Hepatic stellate cell (primary cell): ENCODE measurements around the gene LECT2.

Experiments
- DNase-seq: peaks from one replicate; pipeline ENCODE4 v3.0.0; 2011; ENCODE audit warnings: low spot score

LECT2 gene

DNA sequence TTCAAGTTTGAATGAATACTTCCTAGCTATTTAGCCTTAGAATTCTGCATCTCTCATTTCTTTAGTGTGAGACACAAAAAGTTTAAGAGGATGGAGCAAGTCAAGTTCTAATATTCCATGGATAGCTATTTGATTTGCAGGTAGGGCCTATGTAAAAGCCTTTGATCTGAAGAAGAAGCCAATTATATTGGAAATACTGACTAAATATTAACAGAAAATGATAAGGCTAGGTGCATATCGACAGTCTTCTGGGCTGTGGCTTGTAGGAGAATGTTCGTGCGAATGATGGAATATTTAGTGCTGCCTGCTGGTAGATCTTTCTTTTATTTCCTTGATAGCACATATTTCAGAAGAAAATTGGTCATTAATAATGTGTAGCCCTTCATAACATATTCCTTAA lies at the start of gene LECT2:
TSS of gene LECT2 (minus strand) at position 85 of the 400 bp plus-strand sequence. CDS start 150 bp downstream, outside the sequence.
- no peak for DNase-seq

- DNase-seq = no peak
Measured at GRCh38 chr5:136004436-136004835, 49.7 kb upstream of the LECT2 start.

DNA sequence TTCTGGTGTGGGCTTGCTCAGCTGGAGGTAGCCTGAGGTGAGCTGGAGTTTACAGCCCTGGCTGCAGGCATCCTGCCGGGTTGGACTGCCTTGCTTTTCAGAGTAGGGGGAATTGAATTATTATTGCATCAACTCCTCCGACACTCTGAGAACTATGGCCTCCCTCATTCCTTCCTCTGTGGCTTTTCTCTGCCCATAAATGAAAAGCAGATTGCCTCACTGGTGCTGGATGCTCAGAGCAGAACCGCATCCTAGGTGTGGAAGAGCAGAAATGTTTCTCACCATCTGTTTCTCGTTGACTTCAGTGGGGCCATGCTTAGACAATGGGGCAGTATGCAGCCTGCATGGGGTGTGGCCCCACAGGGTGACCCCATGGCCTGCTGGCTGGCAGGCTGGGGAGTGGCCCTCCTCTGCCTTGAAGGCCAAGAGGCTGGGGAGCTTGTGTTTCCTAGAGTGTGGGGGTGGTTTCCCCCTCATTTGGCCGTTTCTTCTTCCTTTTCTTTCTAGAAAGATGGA lies 46.7 kb upstream of the LECT2 start:
- no peak for DNase-seq

DNA sequence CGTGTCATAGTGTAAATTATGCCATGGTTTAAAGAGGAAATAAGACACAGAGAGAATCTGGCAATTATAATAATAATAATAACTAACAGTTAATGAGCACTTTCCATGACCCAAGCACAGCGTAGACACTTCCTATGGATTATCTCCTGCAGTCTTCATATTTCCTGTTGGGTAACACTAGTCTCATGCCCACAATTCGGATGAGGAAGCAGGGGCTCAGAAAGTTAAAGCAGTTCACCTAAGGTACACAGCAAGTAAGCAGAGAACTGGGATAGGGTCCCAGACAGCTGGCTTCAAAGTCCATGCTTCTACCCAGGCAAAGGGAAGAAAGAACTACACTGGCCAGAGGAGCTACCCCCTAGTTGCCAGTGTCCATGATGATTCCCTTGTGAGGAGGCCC lies 46.1 kb upstream of the LECT2 start:
- DNase-seq = no peak

DNA sequence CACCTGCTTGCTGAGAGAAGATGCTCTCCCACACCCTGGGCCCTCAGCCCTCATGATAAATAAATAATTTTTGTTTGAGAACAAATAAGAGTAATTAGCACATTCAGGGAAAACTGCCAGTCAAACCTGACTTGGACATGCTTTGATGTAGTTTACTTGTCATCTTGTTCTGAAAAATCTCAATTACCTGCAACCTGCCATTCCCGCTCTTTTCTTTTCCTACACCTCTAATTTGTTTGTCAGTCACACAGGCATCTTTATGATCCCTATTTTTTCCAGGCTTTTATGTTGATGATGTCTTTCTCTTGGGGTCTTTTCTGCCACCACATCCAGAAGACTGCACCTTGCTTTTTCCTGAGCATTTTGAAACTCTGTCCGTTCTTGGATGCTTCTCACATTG lies 45.4 kb upstream of the LECT2 start:
- no peak for DNase-seq

DNA sequence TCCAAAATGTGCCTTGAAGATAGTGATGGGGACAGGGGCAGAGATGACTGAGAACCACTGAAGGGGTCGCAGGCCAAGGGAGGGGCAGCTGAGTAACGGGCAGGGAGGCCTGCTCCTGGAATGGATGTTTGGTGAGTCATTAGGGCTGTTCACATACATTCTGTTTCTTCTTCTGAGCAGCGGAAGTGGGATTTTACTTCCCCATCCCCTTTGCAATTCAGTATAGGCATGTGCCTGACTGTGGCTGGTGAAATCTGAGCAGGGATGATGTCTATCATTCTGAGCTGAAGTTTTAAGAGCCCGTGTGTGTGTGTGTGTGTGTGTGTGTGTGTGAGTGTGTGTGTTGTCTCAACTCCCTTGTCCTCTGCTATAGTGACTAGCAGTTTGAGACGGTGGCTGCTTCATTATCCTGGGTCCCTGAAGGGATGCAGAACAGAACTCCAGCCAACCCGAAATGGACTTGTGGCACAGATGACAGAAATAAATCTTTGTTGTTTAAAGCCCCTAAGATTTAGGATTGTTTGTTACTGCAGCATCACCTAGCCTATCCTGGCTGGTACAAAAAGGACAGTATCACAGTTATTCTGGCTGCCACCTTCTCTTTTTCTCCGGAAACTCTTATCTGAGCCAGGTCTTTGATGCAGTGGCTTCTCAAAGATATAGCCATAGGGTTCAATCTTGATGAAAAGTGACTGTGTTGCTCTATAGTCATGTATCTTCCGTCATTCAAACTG lies 44.8 kb upstream of the LECT2 start:
- peak; percentile 63 for DNase-seq

- DNase-seq = no peak
Measured at GRCh38 chr5:135998889-135999288, 44.1 kb upstream of the LECT2 start.

DNA sequence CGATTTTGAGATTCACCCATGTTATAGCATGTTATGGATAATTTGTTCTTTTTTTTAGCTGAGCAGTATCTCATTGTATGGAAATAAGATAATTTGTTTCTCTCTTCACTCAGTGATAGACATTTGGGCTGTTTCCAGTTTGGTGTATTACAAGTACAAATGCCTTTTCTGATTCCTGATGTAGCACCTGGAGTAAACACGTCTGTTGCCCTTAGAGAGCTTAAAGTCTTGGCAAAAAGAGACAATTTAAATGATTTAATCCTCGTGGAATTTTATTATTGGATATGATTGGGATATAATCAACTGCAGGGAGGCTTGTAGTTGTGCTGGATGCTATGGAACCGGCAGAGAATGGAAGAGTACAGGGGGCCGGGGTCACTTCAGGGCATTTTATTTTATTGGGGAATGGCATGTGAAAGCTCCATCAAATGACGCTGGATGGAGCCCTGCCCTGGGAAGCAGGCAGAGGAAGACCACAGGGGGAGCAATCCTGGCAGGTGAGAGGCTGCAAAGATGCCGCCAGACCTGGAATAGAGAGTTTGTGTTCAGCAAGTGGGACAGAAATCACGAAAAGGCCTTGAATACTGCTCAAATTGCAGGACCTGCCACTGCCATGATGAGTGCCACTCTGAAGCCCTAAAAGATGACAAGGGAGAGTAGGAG lies 43.0 kb upstream of the LECT2 start:
- no peak for DNase-seq

DNA sequence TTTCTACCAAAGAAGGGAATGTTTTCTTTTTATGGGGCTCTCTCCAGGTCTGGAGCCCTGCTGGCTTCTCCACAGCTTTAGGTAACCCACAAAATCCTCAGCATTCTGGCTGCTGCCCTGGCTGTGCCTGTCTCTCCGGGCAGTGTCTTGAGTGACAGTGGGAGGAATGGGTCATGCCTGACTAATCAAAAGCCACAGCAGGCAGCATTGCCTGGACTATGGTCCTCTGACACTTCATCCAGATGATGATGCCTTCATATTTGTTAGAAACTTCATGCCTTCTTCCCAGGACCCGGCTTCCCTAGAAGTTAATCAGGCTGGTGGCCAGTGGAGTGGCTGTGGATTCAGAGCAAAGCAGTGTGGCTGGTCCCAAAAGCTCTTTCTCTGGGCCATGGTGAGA lies 41.8 kb upstream of the LECT2 start:
- peak; percentile 51 for DNase-seq

DNA sequence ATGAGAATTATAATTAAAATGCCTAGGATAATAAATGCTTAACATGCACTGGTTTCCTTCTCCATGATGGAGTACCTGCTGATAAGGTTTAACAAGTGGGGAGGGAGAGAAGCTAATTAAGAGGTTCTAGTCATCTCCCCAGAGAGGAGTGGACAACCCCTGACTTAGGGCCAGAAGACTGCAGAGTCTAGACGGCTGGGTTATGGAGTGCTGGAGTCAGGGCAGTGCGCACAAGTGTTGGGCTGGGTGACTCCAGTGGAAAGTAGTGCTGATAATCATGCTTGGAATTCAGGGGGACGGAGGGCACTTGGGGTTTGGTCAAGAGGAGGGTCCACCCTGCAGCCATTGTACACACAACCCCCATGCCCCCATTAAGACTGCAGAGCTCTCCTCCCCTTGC lies 41.2 kb upstream of the LECT2 start:
- no peak for DNase-seq

DNA sequence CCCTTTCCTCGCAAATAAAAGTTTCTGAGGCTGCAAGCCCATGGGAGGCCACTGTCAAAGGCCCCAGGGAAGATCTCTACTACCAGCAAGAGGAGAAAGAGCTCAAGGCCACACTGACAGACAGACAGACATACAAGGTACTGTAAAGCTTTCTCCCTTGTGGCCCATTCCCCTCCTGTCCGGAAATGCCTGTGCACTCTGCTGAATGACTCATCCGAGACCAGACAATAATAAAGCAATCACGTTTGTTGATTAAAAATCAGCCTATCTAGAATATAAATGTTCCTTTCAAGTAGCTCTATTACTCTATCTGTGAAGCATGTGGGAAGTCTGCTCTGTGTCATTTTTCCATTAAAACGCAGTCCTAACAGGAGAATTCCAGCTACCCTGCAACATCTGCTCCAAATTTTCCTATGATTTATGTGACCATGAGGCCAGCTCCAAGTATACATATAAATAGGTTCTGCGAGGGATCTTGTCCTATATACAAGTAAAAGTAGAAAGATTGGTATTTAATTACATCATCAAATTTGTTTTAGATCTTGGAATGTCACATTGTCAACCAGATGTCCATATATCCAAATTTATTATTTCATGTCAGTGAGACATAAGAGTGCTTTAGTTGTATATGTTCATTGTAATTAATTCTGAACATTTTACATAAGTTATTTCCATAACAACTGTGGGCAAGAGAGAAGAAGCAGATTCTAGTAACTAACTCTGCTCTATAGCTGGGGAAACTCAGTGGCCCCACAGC lies 39.3 kb upstream of the LECT2 start:
- no peak for DNase-seq

DNA sequence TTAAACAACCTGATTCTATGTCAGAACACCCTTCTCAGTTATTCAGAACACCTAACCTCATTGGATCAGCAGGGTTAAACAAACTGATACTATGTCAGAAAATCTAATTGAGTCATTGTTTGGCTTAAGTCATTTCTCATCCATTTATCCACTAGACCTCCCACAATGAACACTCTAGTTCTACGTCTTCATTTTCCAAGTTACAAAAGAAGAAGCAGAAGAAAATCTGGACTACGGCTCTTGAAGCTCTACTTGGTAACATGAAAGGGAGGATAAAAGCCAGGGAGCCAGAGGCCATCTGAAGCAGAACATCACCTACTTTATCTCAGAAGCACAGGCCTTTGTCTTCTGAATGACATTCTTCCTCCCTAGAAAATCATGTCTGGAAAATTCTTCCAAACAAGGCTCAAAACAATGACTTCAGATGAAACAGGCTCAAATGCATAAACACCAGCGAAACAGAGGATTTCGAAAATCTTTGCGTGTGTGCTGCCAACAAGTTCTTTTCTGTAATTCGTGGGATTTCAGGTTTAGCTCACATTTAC lies 38.6 kb upstream of the LECT2 start:
- DNase-seq = no peak

- no peak for DNase-seq
Measured at GRCh38 chr5:135991429-135991828, 36.6 kb upstream of the LECT2 start.

DNA sequence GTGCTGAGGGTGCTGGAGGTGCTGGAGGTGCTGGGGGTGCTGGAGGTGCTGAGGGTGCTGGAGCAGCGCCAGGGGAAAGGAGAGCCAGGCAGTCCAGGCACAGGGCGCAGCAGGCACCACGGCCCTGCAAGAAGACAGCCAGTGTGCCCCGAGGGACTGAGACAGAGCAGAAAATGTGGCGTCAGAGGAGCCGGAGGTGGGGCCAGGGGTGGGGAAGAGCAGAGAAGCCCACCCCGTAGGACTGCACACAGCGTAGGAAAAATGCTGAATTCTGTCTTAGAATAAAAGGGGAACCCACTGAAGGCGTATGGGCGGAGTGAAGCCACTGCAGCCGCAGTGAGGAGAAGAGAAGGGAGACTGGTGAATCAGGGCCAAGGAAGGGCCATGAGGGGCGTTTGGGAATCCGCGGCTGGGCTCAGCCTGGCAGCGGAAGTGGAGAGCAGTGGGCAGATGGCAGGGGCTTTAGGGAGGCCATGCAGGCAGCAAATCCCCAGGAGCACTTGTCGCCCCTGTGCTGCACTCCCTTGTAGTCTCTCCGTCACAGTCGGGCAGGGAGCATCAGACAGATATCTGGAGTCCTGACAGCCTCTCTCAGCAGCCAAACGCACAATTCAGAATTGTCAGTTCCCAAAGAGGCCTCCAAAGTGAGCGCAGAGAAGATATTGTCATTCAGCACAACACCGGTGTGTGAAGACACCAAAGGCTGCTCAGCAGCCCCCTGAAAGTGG lies 35.9 kb upstream of the LECT2 start:
- no peak for DNase-seq

DNA sequence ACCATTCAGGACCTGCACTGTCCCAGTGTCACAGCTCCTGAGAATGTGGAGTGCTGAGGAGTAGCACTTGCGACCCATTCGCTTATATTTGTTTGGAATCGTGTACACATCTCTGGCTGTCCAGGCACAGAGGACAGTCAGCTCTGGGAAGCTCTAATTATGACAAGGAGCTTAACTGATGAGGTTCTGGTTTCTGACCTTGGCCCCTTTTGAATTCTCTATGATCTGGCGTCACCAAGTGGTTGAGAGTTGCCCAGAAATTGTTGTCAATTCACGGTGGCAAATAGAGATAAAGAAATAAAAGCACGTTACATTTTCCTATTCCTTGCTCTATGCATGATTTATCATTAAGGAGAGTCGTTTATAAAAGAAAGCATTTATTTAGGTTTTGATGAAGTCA lies 34.9 kb upstream of the LECT2 start:
- DNase-seq = no peak

- DNase-seq = no peak
Measured at GRCh38 chr5:135988546-135988945, 33.8 kb upstream of the LECT2 start.

DNA sequence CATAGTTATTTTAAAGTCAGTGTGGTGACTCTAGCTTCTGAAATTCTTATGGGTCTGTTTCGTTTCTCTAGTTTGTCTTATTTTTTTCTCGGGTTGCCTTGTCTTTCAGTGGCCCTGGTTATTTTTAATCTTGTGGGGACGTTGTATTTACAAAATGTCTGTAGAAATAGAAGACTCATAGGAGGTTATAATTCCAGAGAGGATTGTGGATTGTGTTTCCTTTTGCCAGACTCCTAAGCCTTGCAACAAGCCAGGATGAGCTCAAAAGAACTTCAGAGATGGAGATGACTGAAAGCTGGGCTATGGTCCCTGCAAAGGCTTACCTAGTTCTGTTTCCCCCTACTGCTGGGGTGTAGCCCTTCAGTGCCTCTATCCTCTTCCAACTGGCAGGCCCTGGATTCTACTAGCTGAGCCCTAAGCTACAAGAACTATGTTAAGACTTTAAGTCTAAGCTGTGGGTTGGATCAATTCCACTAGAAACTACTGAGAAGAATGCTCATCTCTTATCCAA lies 32.2 kb upstream of the LECT2 start:
- DNase-seq = peak; percentile 58

DNA sequence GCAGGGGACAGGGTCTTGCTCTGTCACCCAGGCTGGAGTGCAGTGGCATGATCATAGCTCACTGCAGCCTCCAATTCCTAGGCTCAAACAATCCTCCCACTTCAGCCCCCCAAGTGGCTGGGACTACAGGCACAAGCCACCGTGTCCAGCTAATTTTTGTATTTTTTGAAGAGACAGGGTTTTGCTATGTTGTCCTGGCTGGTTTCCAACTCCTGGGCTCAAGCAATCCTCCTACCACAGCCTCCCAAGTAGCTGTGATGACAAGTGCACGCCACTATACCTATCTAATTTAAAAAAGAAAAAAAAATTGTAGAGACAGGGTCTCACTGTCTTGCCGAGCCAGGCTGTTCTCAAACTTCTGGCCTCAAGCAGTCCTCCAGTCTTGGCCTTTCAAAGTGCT lies 31.6 kb upstream of the LECT2 start:
- no peak for DNase-seq

- no peak for DNase-seq
Measured at GRCh38 chr5:135985951-135986350, 31.2 kb upstream of the LECT2 start.

GRCh38 chr5:135980620-135981019 lies 25.8 kb upstream of the LECT2 start:
- DNase-seq = no peak

DNA sequence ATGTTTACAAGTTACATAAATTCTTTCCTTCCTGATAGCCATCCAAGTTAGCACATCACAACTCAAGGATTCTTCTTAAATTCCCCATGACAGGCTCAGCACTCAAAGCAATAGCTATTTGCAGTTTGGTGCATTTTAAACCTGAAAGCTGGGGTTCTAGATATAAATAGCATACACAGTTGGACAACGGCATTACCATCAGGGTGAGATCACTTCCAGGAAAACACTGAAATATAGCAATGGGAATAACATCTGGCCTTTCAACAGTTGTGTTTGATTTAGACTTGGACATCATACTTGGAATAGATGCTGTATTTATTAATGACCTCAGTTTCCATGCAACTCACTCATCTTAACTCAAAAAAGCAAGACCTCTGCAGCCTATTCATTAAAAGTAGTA lies 24.7 kb upstream of the LECT2 start:
- no peak for DNase-seq

GRCh38 chr5:135978993-135979392 lies 24.2 kb upstream of the LECT2 start:
- no peak for DNase-seq
